IMR-90 (cell line): ENCODE data around the gene FAM20B. TPM values are rescaled to one million over a fixed set of nuclear protein-coding genes. Genes with fewer than 3 reads are reported as not detected.

Source experiments
- ATAC-seq: fragments of 200-7000 bp; cut with Tn5 transposase; 2 replicates; pipeline ENCODE4 v1.9.1; 2020; ENCODE audit warnings: low read depth, mild to moderate bottlenecking, moderate library complexity
- BruUV-seq: library from RNA; stranded (reverse); fragments of 400-500 nt; replicated peaks from 2 replicates; lab custom pipeline; 2021; lab: Mats Ljungman, UMichigan
- CTCF ChIA-PET: fragments of 300-600 bp; formaldehyde crosslinking; extraction: SDS; loops from one replicate; lab custom pipeline; 2021; ENCODE audit warnings: antibody characterized with exemption; lab: Yijun Ruan, JAX
- POLR2A ChIA-PET: fragments of 300-600 bp; sonication (Branson Sonifier 250); formaldehyde crosslinking; loops from one replicate; lab custom pipeline; 2022; ENCODE audit warnings: antibody characterized with exemption; ENCODE audit not compliant: unreplicated experiment; lab: Charles Lee
- DNase-seq: peaks from one replicate; pipeline ENCODE4 v3.0.0; 2013
- H2AFZ ChIP-seq: replicated peaks from 2 replicates; pipeline ENCODE3; 2013; ENCODE audit warnings: low read length, mild to moderate bottlenecking; ENCODE audit not compliant: poor library complexity
- H2AK5ac ChIP-seq: 2 replicates; pipeline ENCODE4 v1.6.1; 2013; ENCODE audit warnings: low read depth, low read length, inconsistent platforms
- H2AK9ac ChIP-seq: replicated peaks from 2 replicates; pipeline ENCODE3; 2013; ENCODE audit warnings: mild to moderate bottlenecking, low read depth, low read length, moderate library complexity; ENCODE audit not compliant: poor library complexity
- H2BK120ac ChIP-seq: 2 replicates; pipeline ENCODE4 v1.6.1; 2013; ENCODE audit warnings: low read depth, low read length, inconsistent platforms
- H2BK15ac ChIP-seq: 3 replicates; pipeline ENCODE4 v1.6.1; 2013; ENCODE audit warnings: low read depth, low read length, inconsistent platforms
- H2BK20ac ChIP-seq: 2 replicates; pipeline ENCODE4 v1.6.1; 2013; ENCODE audit warnings: low read depth, mild to moderate bottlenecking, inconsistent platforms, low read length, moderate library complexity
- H2BK5ac ChIP-seq: 2 replicates; pipeline ENCODE4 v1.6.1; 2013; ENCODE audit warnings: mild to moderate bottlenecking, low read depth, low read length, inconsistent platforms; ENCODE audit not compliant: poor library complexity, severe bottlenecking
- H3K14ac ChIP-seq: replicated peaks from 2 replicates; pipeline ENCODE4 v1.6.1; 2013; ENCODE audit warnings: low read depth, low read length, inconsistent platforms
- H3K18ac ChIP-seq: 2 replicates; pipeline ENCODE4 v1.6.1; 2013; ENCODE audit warnings: low read depth, low read length, control low read depth
- H3K23ac ChIP-seq: 2 replicates; pipeline ENCODE4 v1.6.1; 2013; ENCODE audit warnings: low read depth, low read length, inconsistent platforms
- H3K27ac ChIP-seq: 2 replicates; pipeline ENCODE4 v1.5.1; 2013; ENCODE audit warnings: mild to moderate bottlenecking, control low read depth, low read length; ENCODE audit not compliant: insufficient read depth
- H3K27me3 ChIP-seq: 2 replicates; pipeline ENCODE4 v1.6.1; 2013; ENCODE audit warnings: low read length; ENCODE audit not compliant: control insufficient read depth, insufficient read depth
- H3K36me3 ChIP-seq: 2 replicates; pipeline ENCODE4 v1.6.1; 2013; ENCODE audit warnings: low read length, mixed read lengths; ENCODE audit not compliant: control insufficient read depth, insufficient read depth
- H3K4ac ChIP-seq: 2 replicates; pipeline ENCODE4 v1.6.1; 2013; ENCODE audit warnings: low read depth, low read length, inconsistent platforms
- H3K4me1 ChIP-seq: 2 replicates; pipeline ENCODE4 v1.6.1; 2013; ENCODE audit warnings: low read length, mixed read lengths; ENCODE audit not compliant: control insufficient read depth, insufficient read depth
- H3K4me2 ChIP-seq: 2 replicates; pipeline ENCODE4 v1.6.1; 2013; ENCODE audit warnings: low read depth, mild to moderate bottlenecking, control low read depth, low read length, moderate library complexity
- H3K4me3 ChIP-seq: 2 replicates; pipeline ENCODE4 v1.5.1; 2013; ENCODE audit warnings: low read depth, mild to moderate bottlenecking, control low read depth, low read length, moderate library complexity; ENCODE audit not compliant: insufficient read depth
- H3K56ac ChIP-seq: 2 replicates; pipeline ENCODE4 v1.6.1; 2013; ENCODE audit warnings: low read length, inconsistent platforms; ENCODE audit not compliant: insufficient read depth; ENCODE audit errors: extremely low read depth
- H3K79me1 ChIP-seq, 2 experiments: 2 replicates each; pipeline ENCODE4 v1.6.1; 2013; ENCODE audit warnings: low read length in 2 of 2, inconsistent platforms in 1 of 2, low read depth in 1 of 2
- H3K9ac ChIP-seq: 2 replicates; pipeline ENCODE4 v1.6.1; 2013; ENCODE audit warnings: low read depth, low read length, control low read depth
- H3K9me1 ChIP-seq: 2 replicates; pipeline ENCODE4 v1.6.1; 2013; ENCODE audit warnings: low read length, inconsistent platforms; ENCODE audit not compliant: insufficient read depth
- H3K9me3 ChIP-seq: 2 replicates; pipeline ENCODE4 v1.6.1; 2013; ENCODE audit warnings: low read length; ENCODE audit not compliant: control insufficient read depth, insufficient read depth
- H4K20me1 ChIP-seq: 2 replicates; pipeline ENCODE4 v1.6.1; 2013; ENCODE audit warnings: low read length, inconsistent platforms; ENCODE audit not compliant: insufficient read depth
- H4K5ac ChIP-seq: 2 replicates; pipeline ENCODE4 v1.6.1; 2013; ENCODE audit warnings: mild to moderate bottlenecking, low read depth, low read length, control low read depth
- H4K8ac ChIP-seq, 2 experiments: 2 replicates each; pipeline ENCODE4 v1.6.1; 2013; ENCODE audit warnings: low read depth in 2 of 2, low read length in 2 of 2, control low read depth in 1 of 2, inconsistent platforms in 1 of 2
- H4K91ac ChIP-seq: 2 replicates; pipeline ENCODE4 v1.6.1; 2013; ENCODE audit warnings: low read depth, low read length, inconsistent platforms; ENCODE audit not compliant: insufficient read depth
- BHLHE40 ChIP-seq: fragments of 150-350 bp; IDR thresholded peaks from 2 replicates; pipeline ENCODE4 v1.6.1; 2016; ENCODE audit warnings: mild to moderate bottlenecking, low read depth, low read length
- CTCF ChIP-seq: conservative IDR thresholded peaks from 2 replicates; pipeline ENCODE4 v1.5.1; 2012; ENCODE audit warnings: mild to moderate bottlenecking, low read depth, low read length, improper control_type of control experiment
- ELK1 ChIP-seq: fragments of 150-350 bp; IDR thresholded peaks from 2 replicates; pipeline ENCODE4 v1.6.1; 2016; ENCODE audit warnings: low read depth, mild to moderate bottlenecking, low read length, moderate library complexity, borderline replicate concordance
- MAFK ChIP-seq: IDR thresholded peaks from 2 replicates; pipeline ENCODE4 v1.6.1; 2012; ENCODE audit warnings: low read depth, low read length, improper control_type of control experiment
- MXI1 ChIP-seq: IDR thresholded peaks from 2 replicates; pipeline ENCODE4 v1.6.1; 2012; ENCODE audit warnings: low read depth, mild to moderate bottlenecking, low read length, moderate library complexity, borderline replicate concordance
- POLR2A ChIP-seq: IDR thresholded peaks from 2 replicates; pipeline ENCODE4 v1.6.1; 2012; ENCODE audit warnings: mild to moderate bottlenecking, low read depth, low read length
- RCOR1 ChIP-seq: IDR thresholded peaks from 2 replicates; pipeline ENCODE4 v1.6.1; 2012; ENCODE audit warnings: mild to moderate bottlenecking, low read length, improper control_type of control experiment; ENCODE audit not compliant: insufficient replicate concordance
- USF2 ChIP-seq: fragments of 150-350 bp; IDR thresholded peaks from 2 replicates; pipeline ENCODE4 v1.6.1; 2017; ENCODE audit warnings: mild to moderate bottlenecking, antibody characterized with exemption, low read length, low read depth
- WGBS, 2 experiments: methylation state at CpG; one replicate each; pipeline versions ENCODE4 v1.1.5 to v1.1.7; 2013; ENCODE audit warnings: missing lambda C conversion rate in 2 of 2; ENCODE audit not compliant: insufficient read length in 1 of 2; ENCODE audit errors: extremely low coverage in 2 of 2; 5-methylcytosine and 5-hydroxymethylcytosine counted together
- dilution Hi-C: fragments of 300-500 bp; cut with HindIII; formaldehyde crosslinking; loops from one replicate; pipeline ENCODE4 v1.14.3; 2018; ENCODE audit warnings: low sequenced_read_pairs; ENCODE audit not compliant: unreplicated experiment
- in situ Hi-C: fragments of 300-500 bp; cut with MboI; formaldehyde crosslinking; loops from 3 replicates; pipeline ENCODE4 v1.14.3; 2019; ENCODE audit warnings: low sequenced_read_pairs, inconsistent platforms, mixed read lengths
- intact Hi-C: fragments of 100-400 bp; cut with micrococcal nuclease; formaldehyde crosslinking; loops from 2 replicates; pipeline ENCODE4 v1.10.0; 2022
- polyA plus RNA-seq, 3 experiments: library from polyadenylated mRNA; depleted of rRNA; stranded (reverse); fragments of >200 nt; gene quantifications; 2 replicates each; pipeline ENCODE4 v1.2.3, GENCODE V29; 2012; ENCODE audit warnings: low replicate concordance in 1 of 3
- total RNA-seq: library from RNA; depleted of rRNA; stranded (reverse); fragments of >200 nt; gene quantifications from 2 replicates; pipeline ENCODE4 v1.2.3, GENCODE V29; 2012

Gene FAM20B
- total and polyA plus RNA-seq, 2 of the 4 experiments (the other 2 are of a cell fraction), result 17.1 to 38.4 TPM

GRCh38 chr1:179030683-179031082 lies 5.0 kb downstream of the FAM20B start (continued):
- TF ChIP-seq CTCF, result no peak

GRCh38 chr1:179031284-179031683 lies 5.6 kb downstream of the FAM20B start:
- TF ChIP-seq POLR2A (no peak), MXI1 (no peak), BHLHE40 (no peak), RCOR1 (no peak), MAFK (no peak), ELK1 (no peak), USF2 (no peak)
- no peak overlapping the region for H3K4ac ChIP-seq
- no peak overlapping the region for H3K56ac ChIP-seq
- no peak overlapping the region for H3K9ac ChIP-seq
- peaks cover 3% of the 10 kb centered on the region for H3K9me1 ChIP-seq
- no peak overlapping the region for H2AFZ ChIP-seq
- POLR2A ChIA-PET, result interaction anchor here (0.6 kb wide), 1 partner anchor 158 kb away, joined by 4 read pairs; no protein-coding TSS in a partner anchor
- ATAC-seq (no peak), DNase-seq (no peak)
- in situ Hi-C loops (no loop called here), intact Hi-C loops (no loop called here), dilution Hi-C loops (no loop called here)
- peaks cover 33 to 64% of the 10 kb centered on the region in 2 experiments for H3K79me1 ChIP-seq
- 93% methylated on average over 3 of the region's 3 CpGs; no CpG with 5 or more reads in 1 of the 2 experiments for WGBS, 2 experiments
- H3K23ac ChIP-seq, result no peak overlapping the region
- no peak overlapping the region for H2BK15ac ChIP-seq
- CTCF ChIA-PET, result no interaction called here
- no peaks in the 10 kb centered on the region for H3K36me3 ChIP-seq
- H4K91ac ChIP-seq, result no peak overlapping the region
- no peaks in the 10 kb centered on the region for H3K27me3 ChIP-seq
- H2AK5ac ChIP-seq, result no peak overlapping the region
- H4K20me1 ChIP-seq, result peaks cover 22% of the 10 kb centered on the region
- H4K5ac ChIP-seq, result no peak overlapping the region
- H2AK9ac ChIP-seq, result no peak overlapping the region
- no peak overlapping the region for H2BK5ac ChIP-seq
- no TSS peak for BruUV-seq
- no peak overlapping the region for H3K4me3 ChIP-seq
- no peak overlapping the region for H3K18ac ChIP-seq
- no peak overlapping the region for H2BK20ac ChIP-seq
- no peak overlapping the region for H3K4me2 ChIP-seq
- no peak overlapping the region for H3K14ac ChIP-seq
- H4K8ac ChIP-seq, result no peak overlapping the region
- H3K27ac ChIP-seq, result no peak overlapping the region
- no peak overlapping the region for H2BK120ac ChIP-seq
- no peaks in the 10 kb centered on the region for H3K9me3 ChIP-seq
- H3K4me1 ChIP-seq, result peaks cover 14% of the 10 kb centered on the region
